ENCODE data around the gene MORC4.
A peak's percentile ranks its signal among the peaks of the same experiment; 100 is the strongest.

The MORC4 gene

DNA sequence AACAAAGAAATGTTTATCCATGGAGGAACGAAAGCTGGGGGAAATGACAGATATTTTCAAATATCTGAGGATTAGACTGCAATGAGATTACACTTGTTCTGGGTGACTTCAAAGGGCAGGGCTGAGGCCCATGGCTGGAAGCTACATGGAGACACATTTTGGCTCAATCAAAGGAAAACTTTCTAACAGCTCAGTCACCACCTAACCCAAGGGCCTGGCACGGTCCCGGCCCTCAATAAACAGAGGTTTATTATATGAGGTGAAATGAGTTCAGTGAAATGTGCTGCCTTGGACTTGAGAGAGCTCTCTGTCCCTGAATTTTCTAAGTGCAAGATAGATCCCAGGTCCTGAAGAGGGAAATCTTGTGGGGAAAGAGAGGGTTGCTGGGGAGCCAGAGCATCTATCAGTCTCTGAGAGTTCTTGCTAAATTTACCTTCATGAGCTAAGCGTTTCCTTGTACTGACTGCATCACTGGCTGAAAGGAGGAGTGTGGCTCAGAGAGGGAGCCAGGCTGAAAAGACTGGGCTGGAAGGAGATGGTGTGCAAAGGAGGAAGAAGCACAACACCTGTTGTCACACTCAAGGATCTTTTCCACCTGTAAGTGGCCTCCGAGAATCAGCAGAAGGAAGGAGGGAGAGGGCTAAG lies 94.8 kb downstream of the MORC4 start:
- DNase-seq = no peak

DNA sequence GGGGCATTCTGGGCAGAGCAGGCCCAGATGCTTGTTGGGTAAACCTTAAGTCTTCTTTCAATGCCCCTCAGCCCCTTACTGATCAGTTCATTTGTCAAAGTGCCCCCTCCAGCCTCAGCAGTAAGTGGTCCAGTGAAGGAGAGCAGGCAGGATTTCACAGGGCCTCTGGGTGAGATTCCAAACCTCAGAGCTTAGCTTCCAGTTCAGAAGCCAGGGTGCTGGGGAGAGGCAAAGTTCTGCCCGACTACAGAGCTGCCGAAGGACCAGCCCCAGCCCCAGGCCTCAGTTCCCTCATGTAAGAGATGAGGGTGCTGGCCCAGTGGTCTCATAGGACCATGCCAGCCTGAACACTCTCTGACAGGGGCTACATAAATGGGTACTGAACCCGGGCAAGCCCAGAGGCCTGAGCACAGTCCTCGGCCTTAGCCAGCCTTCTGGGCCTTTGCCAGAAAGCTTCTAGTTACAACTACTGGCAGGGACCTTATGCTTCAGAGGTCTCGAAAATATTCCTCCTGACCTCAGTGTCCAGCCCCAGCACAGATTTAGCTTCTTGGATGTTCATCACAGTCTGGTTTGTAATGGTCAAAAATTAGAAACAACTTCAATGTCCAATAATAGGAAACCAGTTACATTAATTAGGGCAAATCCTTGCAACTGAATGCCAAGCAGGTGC lies 96.0 kb downstream of the MORC4 start:
- no peak for DNase-seq

- no peak for DNase-seq
These were observed 96.7 kb downstream of the MORC4 start, which contains the start of gene RIPPLY1 for GRCh38 chrX:106903291-106903824. Gene RIPPLY1, minus strand, starts transcription at chrX:106903341. Its CDS starts 54 bp downstream, at chrX:106903287.

GRCh38 chrX:106902684-106903083 lies 97.3 kb downstream of the MORC4 start:
- DNase-seq = no peak

DNA sequence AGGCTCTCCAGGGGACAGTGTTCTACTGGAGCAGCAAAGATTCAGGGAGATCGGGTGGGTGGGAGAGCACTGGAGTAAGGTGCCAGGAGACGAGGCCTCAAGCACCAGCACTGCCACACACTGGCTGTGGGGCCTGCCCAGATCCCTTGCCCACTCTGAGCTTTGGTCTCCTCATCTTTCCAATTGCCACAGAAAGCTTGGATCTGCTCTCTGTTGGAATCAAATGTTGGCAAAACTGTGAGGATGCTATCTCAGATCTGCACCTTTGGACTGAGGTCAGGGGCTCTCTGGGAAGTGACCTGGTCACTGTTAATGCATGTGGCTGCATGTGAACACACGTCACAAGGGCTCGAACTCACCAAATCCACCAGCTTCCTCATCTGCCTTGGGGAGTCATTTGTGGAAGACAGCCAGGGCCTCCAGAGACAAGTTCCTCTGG lies 98.2 kb downstream of the MORC4 start:
- DNase-seq = no peak

GRCh38 chrX:106901341-106901740 lies 98.7 kb downstream of the MORC4 start:
- DNase-seq = no peak

GRCh38 chrX:106899841-106900240 lies 100.2 kb downstream of the MORC4 start:
- DNase-seq = no peak

DNA sequence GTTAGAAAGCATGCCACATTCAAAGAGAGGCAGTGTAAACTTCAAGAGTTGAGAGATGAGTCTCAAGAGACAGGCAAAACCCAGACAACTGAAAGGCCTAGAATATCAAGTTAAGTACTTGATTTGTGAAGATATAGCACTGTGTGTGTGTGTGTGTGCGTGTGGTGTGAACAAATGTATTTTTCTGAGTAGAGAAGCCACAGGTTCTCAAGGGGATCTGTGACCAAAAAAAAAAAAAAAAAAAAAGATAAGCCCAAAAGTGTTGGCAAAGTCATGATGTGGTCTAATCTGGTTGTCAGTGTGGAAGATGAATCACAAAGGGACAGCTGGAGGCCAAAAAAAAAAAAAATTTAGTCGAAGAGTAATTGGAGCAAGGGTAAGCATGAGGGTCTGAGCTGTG lies 100.7 kb downstream of the MORC4 start:
- DNase-seq = no peak

GRCh38 chrX:106898462-106898861 lies 101.5 kb downstream of the MORC4 start:
- DNase-seq = peak; percentile 23

- peak; percentile 44 for DNase-seq
These were observed 102.8 kb downstream of the MORC4 start for GRCh38 chrX:106897259-106897658.

DNA sequence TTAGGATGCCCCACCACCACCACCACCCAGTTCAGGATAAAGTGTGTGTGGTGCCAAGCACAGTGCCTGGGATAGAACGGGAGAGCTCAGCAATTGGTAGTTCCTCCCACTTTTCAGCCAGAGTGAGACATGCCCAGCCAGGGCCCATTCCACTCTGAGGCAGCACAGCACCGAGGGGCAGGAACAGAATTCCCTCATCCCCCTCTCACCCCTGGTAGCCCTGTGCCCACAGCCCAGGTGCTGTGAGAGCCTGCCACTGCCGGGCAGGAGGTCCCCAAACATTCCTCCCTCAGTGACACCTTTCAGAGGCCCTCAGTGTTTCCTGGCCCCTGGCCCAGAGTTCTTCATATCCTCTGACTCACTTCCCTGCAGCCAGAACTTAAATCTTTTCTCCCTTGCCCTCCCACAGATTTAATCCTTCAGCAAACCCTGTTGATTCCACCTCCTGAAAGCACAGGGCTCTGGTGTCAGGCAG lies 105.0 kb downstream of the MORC4 start:
- peak; percentile 75 for DNase-seq

- DNase-seq = peak; percentile 64
These were observed 105.6 kb downstream of the MORC4 start for GRCh38 chrX:106894392-106894909.

- DNase-seq = no peak
These were observed 108.1 kb downstream of the MORC4 start for GRCh38 chrX:106891762-106892460.
